ENCODE measurements around the gene DHRS3. TPM values are rescaled to one million over a fixed set of nuclear protein-coding genes. Genes with fewer than 3 reads are reported as not detected.

DHRS3 gene
- total and polyA plus RNA-seq, 2 donors (not counting 1 experiment from before 2014, with no cell fraction given) = 0.37 TPM

DNA sequence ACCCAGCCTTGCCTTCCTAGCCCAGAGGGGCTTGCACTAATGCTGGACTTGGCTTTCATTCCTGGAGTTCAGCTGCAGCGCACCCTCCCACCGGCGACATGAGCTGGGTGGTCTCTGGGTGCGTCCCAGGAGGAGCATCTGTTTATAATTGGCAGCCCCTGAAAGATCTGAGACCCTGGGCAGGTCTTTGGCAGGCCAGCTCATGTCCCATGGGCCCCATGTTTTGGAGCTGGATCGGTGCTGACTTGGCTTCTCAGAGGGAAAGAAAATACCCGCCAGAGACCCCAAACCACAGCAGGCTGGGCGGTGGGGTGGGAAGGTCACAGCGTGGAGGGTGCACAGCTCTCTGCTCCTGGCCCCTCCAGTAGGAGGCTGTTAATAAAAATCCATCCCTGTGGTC lies 29.3 kb downstream of the DHRS3 start:
- H3K27me3 ChIP-seq (replicated peaks in 1 of 4; ENCODE audit: control extremely low read depth in 1 of 4, control insufficient read depth in 3 of 4, insufficient read depth in 4 of 4, low read length in 3 of 4) = peaks cover 0 to 13% (median 2%) of the 10 kb centered on the region in 4 experiments
- Mint-ChIP-seq H3K4me3 (no peak overlapping the region), H3K4me1 (no peaks in the 10 kb centered on the region), H3K27me3 (peaks cover 23% of the 10 kb centered on the region), H3K9me3 (ENCODE audit: insufficient read depth) (no peaks in the 10 kb centered on the region), H3K27ac (no peak overlapping the region)
- ATAC-seq (ENCODE audit: low read depth) (no peak), DNase-seq (no peak)
- H4K20me1 ChIP-seq (ENCODE audit: control insufficient read depth, insufficient read depth, low read length, poor library complexity, severe bottlenecking) = no peaks in the 10 kb centered on the region
- POLR2A ChIA-PET = no interaction called here
- CTCF ChIA-PET = no interaction called here
- no peaks in the 10 kb centered on the region for H3K36me3 ChIP-seq (replicated peaks in 1 of 2; ENCODE audit: control extremely low read depth in 1 of 2, control insufficient read depth in 1 of 2, extremely low read depth in 1 of 2, insufficient read depth in 2 of 2, low read length in 1 of 2)
- H3K4me3 ChIP-seq (ENCODE audit: control extremely low read depth in 1 of 5, extremely low read depth in 1 of 5, insufficient read depth in 1 of 5, low read depth in 2 of 5, low read length in 4 of 5) = no peak overlapping the region
- H3K9ac ChIP-seq (ENCODE audit: low read length) = no peak overlapping the region
- H3K27ac ChIP-seq (ENCODE audit: low read length in 2 of 2) = no peak overlapping the region
- no peaks in the 10 kb centered on the region for H3K4me1 ChIP-seq (ENCODE audit: control insufficient read depth in 2 of 2, insufficient read depth in 2 of 2, low read length in 2 of 2)
- 94% methylated on average over 4 of the region's 8 CpGs for WGBS (ENCODE audit: insufficient coverage)
- no peak for TF ChIP-seq EZH2 (IDR thresholded peaks at IDR 0.05; ENCODE audit: borderline replicate concordance, insufficient read depth, low read depth, low read length, poor library complexity, severe bottlenecking)
- intact Hi-C loops (cut with micrococcal nuclease) = no loop called here
- no peak overlapping the region for H2AFZ ChIP-seq (ENCODE audit: insufficient read depth, low read depth, low read length, poor library complexity, severe bottlenecking)
- no peaks in the 10 kb centered on the region for H3K79me2 ChIP-seq (ENCODE audit: control insufficient read depth, insufficient read depth, low read length)
- no peak overlapping the region for H3K4me2 ChIP-seq (replicated peaks; ENCODE audit: low read depth, low read length, poor library complexity, severe bottlenecking)
- no peaks in the 10 kb centered on the region for H3K9me3 ChIP-seq (ENCODE audit: control extremely low read depth in 1 of 3, control insufficient read depth in 2 of 3, insufficient read depth in 1 of 3, low read length in 2 of 3)

DNA sequence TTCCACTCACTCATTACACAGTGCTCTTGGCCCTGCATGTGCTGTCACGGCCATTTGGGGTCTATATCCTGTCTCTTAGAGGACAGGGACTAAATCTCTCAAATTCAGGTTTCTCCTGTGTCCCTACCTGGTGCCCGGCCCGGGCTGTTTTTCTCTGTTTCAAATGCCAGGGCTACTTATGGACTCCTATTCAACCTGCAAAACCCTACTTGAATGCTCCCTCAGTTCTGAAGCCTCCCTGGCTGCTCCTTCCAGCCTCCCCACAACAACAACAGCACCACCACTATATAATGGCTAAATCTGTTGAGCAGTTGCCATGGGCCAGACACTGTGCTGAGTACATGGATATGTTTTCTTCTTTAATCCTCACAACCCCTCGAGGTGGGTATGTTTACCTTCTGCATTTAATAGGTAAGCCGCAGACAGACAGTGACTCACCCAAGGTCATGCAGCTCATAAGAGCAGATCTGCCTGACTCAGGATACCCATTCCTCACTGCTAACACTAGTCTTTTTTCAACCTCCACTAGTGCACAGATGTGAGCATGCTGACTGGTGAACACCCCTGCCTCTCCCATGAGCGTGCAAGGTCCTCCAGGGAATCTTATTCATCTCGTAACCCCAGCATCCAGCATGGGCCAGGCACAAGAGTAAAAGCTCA lies 29.9 kb downstream of the DHRS3 start:
- DNase-seq = no peak
- no peak overlapping the region for H3K4me3 Mint-ChIP-seq
- H3K27ac Mint-ChIP-seq = no peak overlapping the region
- H3K4me1 Mint-ChIP-seq = no peaks in the 10 kb centered on the region
- POLR2A ChIA-PET = no interaction called here
- Histone ChIP-seq H3K27ac (ENCODE audit: low read length in 2 of 2) (no peak overlapping the region), H3K4me2 (replicated peaks; ENCODE audit: low read depth, low read length, poor library complexity, severe bottlenecking) (no peak overlapping the region), H3K27me3 (replicated peaks in 1 of 4; ENCODE audit: control extremely low read depth in 1 of 4, control insufficient read depth in 3 of 4, insufficient read depth in 4 of 4, low read length in 3 of 4) (peaks cover 0 to 8% (median 0%) of the 10 kb centered on the region in 4 experiments), H2AFZ (ENCODE audit: insufficient read depth, low read depth, low read length, poor library complexity, severe bottlenecking) (no peak overlapping the region), H3K79me2 (ENCODE audit: control insufficient read depth, insufficient read depth, low read length) (no peaks in the 10 kb centered on the region), H4K20me1 (ENCODE audit: control insufficient read depth, insufficient read depth, low read length, poor library complexity, severe bottlenecking) (no peaks in the 10 kb centered on the region), H3K4me1 (ENCODE audit: control insufficient read depth in 2 of 2, insufficient read depth in 2 of 2, low read length in 2 of 2) (no peaks in the 10 kb centered on the region), H3K9me3 (ENCODE audit: control extremely low read depth in 1 of 3, control insufficient read depth in 2 of 3, insufficient read depth in 1 of 3, low read length in 2 of 3) (no peaks in the 10 kb centered on the region), H3K36me3 (replicated peaks in 1 of 2; ENCODE audit: control extremely low read depth in 1 of 2, control insufficient read depth in 1 of 2, extremely low read depth in 1 of 2, insufficient read depth in 2 of 2, low read length in 1 of 2) (no peaks in the 10 kb centered on the region), H3K4me3 (ENCODE audit: control extremely low read depth in 1 of 5, extremely low read depth in 1 of 5, insufficient read depth in 1 of 5, low read depth in 2 of 5, low read length in 4 of 5) (no peak overlapping the region), H3K9ac (ENCODE audit: low read length) (no peak overlapping the region)
- CTCF ChIA-PET = interaction anchor here (0.6 kb wide), 1 partner anchor 692 kb away, joined by 3 read pairs; no protein-coding TSS in a partner anchor
- H3K27me3 Mint-ChIP-seq = peaks cover 20% of the 10 kb centered on the region
- intact Hi-C loops (cut with micrococcal nuclease) = no loop called here
- no peaks in the 10 kb centered on the region for H3K9me3 Mint-ChIP-seq (ENCODE audit: insufficient read depth)
- 83% methylated on average over 7 of the region's 7 CpGs for WGBS (ENCODE audit: insufficient coverage)
- ATAC-seq (ENCODE audit: low read depth) = no peak
- TF ChIP-seq EZH2 (IDR thresholded peaks at IDR 0.05; ENCODE audit: borderline replicate concordance, insufficient read depth, low read depth, low read length, poor library complexity, severe bottlenecking) = no peak
- TF ChIP-seq, protein P1, sequence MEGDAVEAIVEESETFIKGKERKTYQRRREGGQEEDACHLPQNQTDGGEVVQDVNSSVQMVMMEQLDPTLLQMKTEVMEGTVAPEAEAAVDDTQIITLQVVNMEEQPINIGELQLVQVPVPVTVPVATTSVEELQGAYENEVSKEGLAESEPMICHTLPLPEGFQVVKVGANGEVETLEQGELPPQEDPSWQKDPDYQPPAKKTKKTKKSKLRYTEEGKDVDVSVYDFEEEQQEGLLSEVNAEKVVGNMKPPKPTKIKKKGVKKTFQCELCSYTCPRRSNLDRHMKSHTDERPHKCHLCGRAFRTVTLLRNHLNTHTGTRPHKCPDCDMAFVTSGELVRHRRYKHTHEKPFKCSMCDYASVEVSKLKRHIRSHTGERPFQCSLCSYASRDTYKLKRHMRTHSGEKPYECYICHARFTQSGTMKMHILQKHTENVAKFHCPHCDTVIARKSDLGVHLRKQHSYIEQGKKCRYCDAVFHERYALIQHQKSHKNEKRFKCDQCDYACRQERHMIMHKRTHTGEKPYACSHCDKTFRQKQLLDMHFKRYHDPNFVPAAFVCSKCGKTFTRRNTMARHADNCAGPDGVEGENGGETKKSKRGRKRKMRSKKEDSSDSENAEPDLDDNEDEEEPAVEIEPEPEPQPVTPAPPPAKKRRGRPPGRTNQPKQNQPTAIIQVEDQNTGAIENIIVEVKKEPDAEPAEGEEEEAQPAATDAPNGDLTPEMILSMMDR (IDR thresholded peaks at IDR 0.05) = no peak

All from B cell (primary cell).